ENCODE data around the gene URB1. TPM values are rescaled to one million over a fixed set of nuclear protein-coding genes. Genes with fewer than 3 reads are reported as not detected.
A peak's percentile ranks its signal among the peaks of the same experiment; 100 is the strongest.

The URB1 gene
- total and polyA plus RNA-seq, 2 of the 8 experiments (the other 6 are each of a cell fraction or from before 2014, with no cell fraction given): 8.1 to 28.9 TPM

DNA sequence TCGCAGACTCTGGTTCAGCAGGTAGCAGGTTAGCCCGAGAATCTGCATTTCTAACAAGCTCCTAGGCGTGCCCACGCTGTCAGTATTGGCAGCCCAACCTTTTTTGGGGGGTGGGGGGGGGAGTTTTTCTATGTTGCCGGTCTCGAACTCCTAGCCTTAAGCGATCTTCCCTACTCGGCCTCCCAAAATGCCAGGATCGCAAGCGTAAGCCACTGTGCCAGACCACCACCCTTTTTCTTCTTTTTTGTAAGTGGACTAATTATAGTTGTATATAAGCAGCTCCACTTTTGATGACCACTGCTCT, 113.5 kb downstream of the URB1 start:
- Histone ChIP-seq H2AK5ac (ENCODE audit: low read depth, low read length) (no peak overlapping the region), H3K23me2 (ENCODE audit: low read depth, low read length) (no peaks in the 10 kb centered on the region; the same call in none of the 2 replicates), H2BK20ac (ENCODE audit: low read length) (no peak overlapping the region), H4K5ac (ENCODE audit: insufficient read length, low read depth, low read length) (peak overlapping the region; percentile 74), H3K4ac (replicated peaks; ENCODE audit: insufficient read length, low read depth, low read length) (no peak overlapping the region), H3K27ac (ENCODE audit: low read depth, low read length) (peak overlapping the region; percentile 24; the same call in 1 of the 2 replicates), H3K9me3 (ENCODE audit: insufficient read depth in 2 of 2, low read depth in 1 of 2, low read length in 1 of 2) (no peaks in the 10 kb centered on the region), H3K14ac (ENCODE audit: insufficient read length) (no peak overlapping the region), H3K4me1 (replicated peaks in 1 of 4; ENCODE audit: control insufficient read depth in 3 of 4, insufficient read depth in 4 of 4, low read length in 3 of 4) (peaks cover 0 to 2% (median 0%) of the 10 kb centered on the region in 4 experiments; a peak in 4 of 7 replicates), H3K79me2 (ENCODE audit: control insufficient read depth in 1 of 2, insufficient read depth in 2 of 2, low read length in 2 of 2) (peaks cover 3 to 27% of the 10 kb centered on the region in 2 experiments), H2AFZ (ENCODE audit: low read length) (peak overlapping the region; percentile 97; the same call in 1 of the 2 replicates), H3K4me2 (ENCODE audit: insufficient read depth in 1 of 2, low read depth in 2 of 2, low read length in 2 of 2) (peak overlapping the region; percentile 70 to 89), H3K36me3 (ENCODE audit: control insufficient read depth in 2 of 4, insufficient read depth in 4 of 4, low read length in 3 of 4) (peaks cover 0 to 5% (median 0%) of the 10 kb centered on the region in 4 experiments; a peak in 1 of 8 replicates), H2BK12ac (ENCODE audit: low read depth, low read length) (no peak overlapping the region), H2BK15ac (ENCODE audit: low read length) (no peak overlapping the region), H4K91ac (replicated peaks; ENCODE audit: insufficient read length, low read length) (no peak overlapping the region), H2BK120ac (replicated peaks; ENCODE audit: low read depth, low read length) (no peak overlapping the region), H3K27me3 (replicated peaks in 1 of 4; ENCODE audit: control insufficient read depth in 3 of 4, extremely low read depth in 1 of 4, insufficient read depth in 3 of 4, low read length in 3 of 4) (no peaks in the 10 kb centered on the region), H4K8ac (ENCODE audit: extremely low read depth, insufficient read depth, low read length) (no peak overlapping the region; the same call in 1 of the 2 replicates), H3K18ac (ENCODE audit: extremely low read depth, low read length) (peak overlapping the region; percentile 95), H3K56ac (replicated peaks; ENCODE audit: insufficient read length, low read depth, low read length) (no peak overlapping the region), H3K4me3 (ENCODE audit: extremely low read depth in 1 of 4, insufficient read depth in 2 of 4, low read depth in 3 of 4, low read length in 4 of 4) (peak overlapping the region; percentile 66 to 96 (median 92)), H2BK5ac (ENCODE audit: low read depth, low read length) (peak overlapping the region; percentile 6; the same call in 1 of the 2 replicates), H3K23ac (ENCODE audit: insufficient read length) (no peak overlapping the region), H3K9ac (replicated peaks in 1 of 4; ENCODE audit: extremely low read depth in 1 of 4, low read depth in 3 of 4, low read length in 3 of 4) (peak overlapping the region in 3 of 4 experiments; percentile 58 to 79 (median 62); a peak in 6 of 7 replicates), H4K20me1 (replicated peaks in 1 of 2; ENCODE audit: control insufficient read depth in 1 of 2, insufficient read depth in 2 of 2, low read length in 2 of 2) (no peaks in the 10 kb centered on the region), H3K79me1 (ENCODE audit: low read depth, low read length) (0 out of 2 replicates have a peak, but pooled peaks cover 2% of the 10 kb centered on the region)
- DNase-seq (ENCODE audit: low read depth in 1 of 2, low spot score in 2 of 2): no peak
- ChIA-PET CTCF (ENCODE audit: partially characterized antibody) (interaction anchor here (1.1 kb wide), 1 partner anchor 27 kb away, joined by 3 read pairs; no protein-coding TSS in a partner anchor), POLR2A (ENCODE audit: partially characterized antibody) (no interaction called here)
- TF ChIP-seq SAP30 (IDR thresholded peaks at IDR 0.05; ENCODE audit: insufficient read depth, insufficient replicate concordance, low read length): no peak
- TF ChIP-seq KDM1A (IDR thresholded peaks at IDR 0.05; ENCODE audit: borderline replicate concordance, low read length): peak; percentile 7; the same call in 1 of the 2 replicates
- 18% methylated on average over 10 of the region's 10 CpGs; no CpG with 5 or more reads in 1 of the 2 experiments for WGBS, 2 experiments (ENCODE audit: extremely low coverage in 1 of 2, insufficient coverage in 1 of 2, insufficient read length in 1 of 2, insufficient replicate concordance in 2 of 2, low coverage in 1 of 2, low lambda C conversion rate in 2 of 2, missing lambda C conversion rate in 1 of 2)
- no peak for FAIRE-seq
